ENCODE data around the gene TRPV3.

TRPV3 gene

DNA sequence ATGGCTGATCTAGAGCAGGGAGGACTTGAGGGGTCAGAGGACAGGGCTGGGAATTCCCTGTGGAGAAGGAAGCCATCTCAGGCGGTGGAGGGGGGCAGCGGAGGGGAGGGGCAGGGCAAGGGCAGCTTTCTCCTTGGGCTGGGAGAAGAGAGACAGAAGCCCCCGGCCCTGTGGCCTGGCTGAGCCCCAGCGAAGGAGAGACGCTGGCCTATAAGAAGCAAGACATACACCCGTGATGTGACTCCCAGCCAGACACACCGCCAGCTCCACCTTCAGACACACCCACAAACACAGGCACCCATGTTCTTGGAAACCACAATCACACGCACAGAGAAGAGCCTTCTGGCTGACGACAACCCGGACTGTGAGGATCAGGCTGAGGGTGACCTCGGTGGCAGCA is 10.0 kb downstream of the TRPV3 start:
- TF ChIP-seq, protein P1, sequence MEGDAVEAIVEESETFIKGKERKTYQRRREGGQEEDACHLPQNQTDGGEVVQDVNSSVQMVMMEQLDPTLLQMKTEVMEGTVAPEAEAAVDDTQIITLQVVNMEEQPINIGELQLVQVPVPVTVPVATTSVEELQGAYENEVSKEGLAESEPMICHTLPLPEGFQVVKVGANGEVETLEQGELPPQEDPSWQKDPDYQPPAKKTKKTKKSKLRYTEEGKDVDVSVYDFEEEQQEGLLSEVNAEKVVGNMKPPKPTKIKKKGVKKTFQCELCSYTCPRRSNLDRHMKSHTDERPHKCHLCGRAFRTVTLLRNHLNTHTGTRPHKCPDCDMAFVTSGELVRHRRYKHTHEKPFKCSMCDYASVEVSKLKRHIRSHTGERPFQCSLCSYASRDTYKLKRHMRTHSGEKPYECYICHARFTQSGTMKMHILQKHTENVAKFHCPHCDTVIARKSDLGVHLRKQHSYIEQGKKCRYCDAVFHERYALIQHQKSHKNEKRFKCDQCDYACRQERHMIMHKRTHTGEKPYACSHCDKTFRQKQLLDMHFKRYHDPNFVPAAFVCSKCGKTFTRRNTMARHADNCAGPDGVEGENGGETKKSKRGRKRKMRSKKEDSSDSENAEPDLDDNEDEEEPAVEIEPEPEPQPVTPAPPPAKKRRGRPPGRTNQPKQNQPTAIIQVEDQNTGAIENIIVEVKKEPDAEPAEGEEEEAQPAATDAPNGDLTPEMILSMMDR (IDR thresholded peaks at IDR 0.05; ENCODE audit: low read length), result no peak
- no peak for TF ChIP-seq EZH2 (IDR thresholded peaks at IDR 0.05; ENCODE audit: borderline replicate concordance, low read length)
- no peaks in the 10 kb centered on the region for H3K4me1 ChIP-seq (ENCODE audit: insufficient read depth, low read length, severe bottlenecking)
- no peak overlapping the region for H2AFZ ChIP-seq (ENCODE audit: low read length)
- H3K36me3 ChIP-seq (ENCODE audit: insufficient read depth, low read length), result no peaks in the 10 kb centered on the region
- H3F3A ChIP-seq (ENCODE audit: insufficient read depth, low read length), result no peaks in the 10 kb centered on the region
- no peaks in the 10 kb centered on the region for H3K9me3 ChIP-seq (ENCODE audit: low read length)
- H3K4me3 ChIP-seq (ENCODE audit: low read depth, low read length, poor library complexity, severe bottlenecking), result no peak overlapping the region
- H3K27ac ChIP-seq (ENCODE audit: low read depth, low read length, poor library complexity, severe bottlenecking), result no peak overlapping the region
- no peaks in the 10 kb centered on the region for H3K79me2 ChIP-seq (ENCODE audit: insufficient read depth, low read length)
- no peaks in the 10 kb centered on the region for H3K9me2 ChIP-seq (ENCODE audit: low read depth, low read length)
- 0 out of 2 replicates have a peak, but pooled peaks cover 4% of the 10 kb centered on the region for H3K27me3 ChIP-seq (ENCODE audit: insufficient read depth, low read length)
- H4K20me1 ChIP-seq (ENCODE audit: insufficient read depth, low read length), result no peaks in the 10 kb centered on the region
- no peak overlapping the region for H3K4me2 ChIP-seq (ENCODE audit: low read length)
- H3K9ac ChIP-seq (ENCODE audit: low read length), result no peak overlapping the region

DNA sequence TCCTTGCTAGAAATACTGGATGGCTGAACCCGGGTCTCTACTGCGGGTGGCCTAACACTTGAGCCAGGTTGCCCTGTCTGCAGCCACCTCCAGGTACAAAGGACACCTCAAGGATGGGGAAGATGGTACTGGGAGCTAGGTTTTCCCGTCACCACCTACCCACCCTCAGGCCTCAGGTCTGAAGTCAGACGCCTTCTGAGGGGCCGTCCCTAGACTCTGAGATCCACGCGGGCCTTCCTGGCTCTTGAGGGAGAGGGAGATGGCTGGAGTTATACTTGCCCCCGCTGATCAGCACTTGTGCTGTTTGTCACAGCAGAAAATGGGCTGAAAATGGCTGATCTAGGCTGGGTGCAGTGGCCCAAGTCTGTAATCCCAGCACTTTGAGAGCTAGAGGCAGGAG is 10.6 kb downstream of the TRPV3 start:
- H3K9ac ChIP-seq (ENCODE audit: low read length), result no peak overlapping the region
- no peak overlapping the region for H3K27ac ChIP-seq (ENCODE audit: low read depth, low read length, poor library complexity, severe bottlenecking)
- H3K4me3 ChIP-seq (ENCODE audit: low read depth, low read length, poor library complexity, severe bottlenecking), result no peak overlapping the region
- H3K79me2 ChIP-seq (ENCODE audit: insufficient read depth, low read length), result no peaks in the 10 kb centered on the region
- H4K20me1 ChIP-seq (ENCODE audit: insufficient read depth, low read length), result no peaks in the 10 kb centered on the region
- H3F3A ChIP-seq (ENCODE audit: insufficient read depth, low read length), result no peaks in the 10 kb centered on the region
- H3K36me3 ChIP-seq (ENCODE audit: insufficient read depth, low read length), result no peaks in the 10 kb centered on the region
- no peaks in the 10 kb centered on the region for H3K4me1 ChIP-seq (ENCODE audit: insufficient read depth, low read length, severe bottlenecking)
- H3K4me2 ChIP-seq (ENCODE audit: low read length), result no peak overlapping the region
- no peaks in the 10 kb centered on the region for H3K9me2 ChIP-seq (ENCODE audit: low read depth, low read length)
- H2AFZ ChIP-seq (ENCODE audit: low read length), result no peak overlapping the region
- no peaks in the 10 kb centered on the region for H3K9me3 ChIP-seq (ENCODE audit: low read length)
- 0 out of 2 replicates have a peak, but pooled peaks cover 4% of the 10 kb centered on the region for H3K27me3 ChIP-seq (ENCODE audit: insufficient read depth, low read length)
- TF ChIP-seq, protein P1 (IDR thresholded peaks at IDR 0.05; ENCODE audit: low read length), result no peak
- TF ChIP-seq EZH2 (IDR thresholded peaks at IDR 0.05; ENCODE audit: borderline replicate concordance, low read length), result no peak

DNA sequence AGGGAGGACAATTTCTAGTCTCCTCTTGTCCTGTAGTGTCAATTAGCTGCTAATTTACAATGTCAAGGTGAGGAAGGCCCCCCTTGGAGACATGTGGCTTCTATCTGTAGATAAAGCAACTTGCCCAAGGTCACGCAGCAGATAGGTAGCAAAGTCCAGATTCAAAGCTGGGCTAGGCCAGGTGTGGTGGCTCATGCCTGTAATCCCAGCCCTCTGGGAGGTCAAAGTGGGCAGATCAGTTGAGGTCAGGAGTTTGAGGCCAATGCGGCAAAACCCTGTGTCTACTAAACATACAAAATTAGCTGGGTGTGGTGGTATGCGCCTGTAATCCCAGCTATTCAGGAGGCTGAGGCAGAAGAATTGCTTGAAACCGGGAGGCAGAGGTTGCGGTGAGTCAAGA is 11.1 kb downstream of the TRPV3 start:
- Histone ChIP-seq H2AFZ (ENCODE audit: low read length) (no peak overlapping the region), H3K9ac (ENCODE audit: low read length) (no peak overlapping the region), H3K36me3 (ENCODE audit: insufficient read depth, low read length) (no peaks in the 10 kb centered on the region), H3K27ac (ENCODE audit: low read depth, low read length, poor library complexity, severe bottlenecking) (no peak overlapping the region), H4K20me1 (ENCODE audit: insufficient read depth, low read length) (no peaks in the 10 kb centered on the region), H3K4me2 (ENCODE audit: low read length) (no peak overlapping the region), H3K79me2 (ENCODE audit: insufficient read depth, low read length) (no peaks in the 10 kb centered on the region), H3K9me3 (ENCODE audit: low read length) (no peaks in the 10 kb centered on the region), H3F3A (ENCODE audit: insufficient read depth, low read length) (no peaks in the 10 kb centered on the region), H3K9me2 (ENCODE audit: low read depth, low read length) (no peaks in the 10 kb centered on the region), H3K4me1 (ENCODE audit: insufficient read depth, low read length, severe bottlenecking) (no peaks in the 10 kb centered on the region), H3K4me3 (ENCODE audit: low read depth, low read length, poor library complexity, severe bottlenecking) (no peak overlapping the region), H3K27me3 (ENCODE audit: insufficient read depth, low read length) (0 out of 2 replicates have a peak, but pooled peaks cover 4% of the 10 kb centered on the region)
- no peak for TF ChIP-seq EZH2 (IDR thresholded peaks at IDR 0.05; ENCODE audit: borderline replicate concordance, low read length)
- TF ChIP-seq, protein P1 (IDR thresholded peaks at IDR 0.05; ENCODE audit: low read length), result no peak
